Adrenal gland (tissue), 12 donors: ENCODE measurements around the gene TH. TPM values are rescaled to one million over a fixed set of nuclear protein-coding genes. Genes with fewer than 3 reads are reported as not detected.

Experiments used
- DNase-seq, 7 donors: peaks; one replicate each; pipeline ENCODE4 v3.0.0-alpha.2; 2019 to 2020
- H3K27ac ChIP-seq, 5 donors: fragments of 200-600 bp; sonication (generic) in 4 of 5; 1 replicate in 3 of 5; 2 replicates in 2 of 5; pipeline versions ENCODE4 v1.5.1 to v1.8.0; 2016 to 2020; ENCODE audit warnings: mild to moderate bottlenecking in 1 of 5
- H3K27me3 ChIP-seq: fragments of 200-600 bp; 2 replicates; pipeline ENCODE4 v1.8.0; 2021
- H3K36me3 ChIP-seq, 2 donors: fragments of 200-600 bp; replicated peaks in 1 of 2; 1 replicate in 1 of 2; 2 replicates in 1 of 2; pipeline versions ENCODE4 v1.5.1 to v1.8.0; 2018 to 2022
- H3K4me1 ChIP-seq, 2 donors: fragments of 200-600 bp; replicated peaks in 1 of 2; 1 replicate in 1 of 2; 2 replicates in 1 of 2; pipeline versions ENCODE4 v1.5.1 to v1.8.0; 2018 to 2021
- H3K4me3 ChIP-seq, 4 donors: fragments of 200-600 bp; sonication (generic) in 3 of 4; one replicate each; pipeline ENCODE4 v1.5.1; 2016 to 2018
- H3K9me3 ChIP-seq, 3 donors: fragments of 200-600 bp; sonication (generic) in 1 of 3; replicated peaks in 1 of 3; 1 replicate in 2 of 3; 2 replicates in 1 of 3; pipeline versions ENCODE4 v1.5.1 to v1.8.0; 2016 to 2021
- CTCF ChIP-seq, 6 experiments: fragments of 450-650 bp in 4 of 6; fragments of 200-600 bp in 2 of 6; sonication (generic) in 1 of 6; IDR thresholded peaks; 1 replicate in 5 of 6; 2 replicates in 1 of 6; pipeline versions ENCODE4 v1.5.1 to v1.8.0; 2016 to 2021; ENCODE audit warnings: antibody characterized with exemption in 6 of 6, mild to moderate bottlenecking in 2 of 6, moderate library complexity in 1 of 6
- POLR2A ChIP-seq, 2 donors: fragments of 450-650 bp; IDR thresholded peaks; one replicate each; pipeline ENCODE4 v1.6.1; 2017; ENCODE audit warnings: antibody characterized with exemption in 2 of 2, mild to moderate bottlenecking in 2 of 2, moderate library complexity in 1 of 2
- whole genome bisulfite sequencing, 4 donors: extraction: QIAGEN DNeasy Blood & Tissue Kit in 2 of 4; methylation state at CpG; one replicate each; pipeline versions ENCODE4 v1.1.5 to v1.1.7; 2013 to 2017; 5-methylcytosine and 5-hydroxymethylcytosine counted together
- intact Hi-C, 2 donors: fragments of 100-400 bp; cut with DNase I; formaldehyde crosslinking; loops; one replicate each; pipeline versions ENCODE4 v1.14.1 to v1.15.0; 2022 to 2023
- polyA plus RNA-seq, 3 donors: library from polyadenylated mRNA; stranded (reverse); fragments of 200-250 nt in 2 of 3; fragments of 350-450 nt in 1 of 3; fragmentation: Illumina TruSeq in 1 of 3; extraction: RNeasy Lipid Tissue Mini Kit (QIAGEN cat#74804) in 1 of 3; gene quantifications; one replicate each; pipeline ENCODE4 v1.2.3, GENCODE V29; 2013 to 2014
- total RNA-seq, 9 donors: library from RNA; depleted of rRNA in 4 of 9; stranded (reverse); fragments of >200 nt in 4 of 9; fragments of 120-200 nt in 1 of 9; fragmentation: NEBNext Ultra II Directional in 1 of 9; extraction: Animal tissue kit (Norgen Biotek cat#: 25700) in 1 of 9; gene quantifications; one replicate each; pipeline versions ENCODE4 v1.1.0 to v1.2.4, GENCODE V29; 2013 to 2023
- donor health status: healthy with polysubstance abuse.
- donor health status: Bipolar disorder and iron deficiency.
- donor health status: DM: yes; HTN: yes; CAD: no.
- donor health status: DM: no; HTN: no; CAD: no.
- donor health status: DM: no; HTN: no; CAD: no.
- donor health status: DM: yes; HTN: yes; CAD: no.

The TH gene
- total and polyA plus RNA-seq, 12 donors: 0.54 to 1,253 (median 55.2) TPM; not detected in 1

GRCh38 chr11:2136209-2136951 lies 35.2 kb downstream of the TH start:
- Histone ChIP-seq H3K9me3 (no peaks in the 10 kb centered on the region), H3K36me3 (no peaks in the 10 kb centered on the region), H3K27ac (no peak overlapping the region), H3K4me1 (no peaks in the 10 kb centered on the region), H3K27me3 (peaks cover 48% of the 10 kb centered on the region), H3K4me3 (no peak overlapping the region)
- intact Hi-C loops: no loop called here
- WGBS, 4 donors: 53 to 77% (median 67%) methylated on average over 13 to 24 of the region's 24 CpGs
- DNase-seq: no peak
- TF ChIP-seq CTCF (IDR thresholded peaks at IDR 0.05): no peak
- no peak for TF ChIP-seq POLR2A (IDR thresholded peaks at IDR 0.05)

GRCh38 chr11:2135648-2136201 lies 35.9 kb downstream of the TH start:
- peak in 1 of 7 donors; percentile 56 for DNase-seq
- H3K4me3 ChIP-seq: no peak overlapping the region
- intact Hi-C loops: no loop called here
- TF ChIP-seq POLR2A (IDR thresholded peaks at IDR 0.05): no peak
- TF ChIP-seq CTCF (IDR thresholded peaks at IDR 0.05): no peak
- peaks cover 42% of the 10 kb centered on the region for H3K27me3 ChIP-seq
- no peaks in the 10 kb centered on the region for H3K36me3 ChIP-seq
- no peak overlapping the region for H3K27ac ChIP-seq
- no peaks in the 10 kb centered on the region for H3K4me1 ChIP-seq
- 64 to 82% (median 74%) methylated on average over 12 to 14 of the region's 14 CpGs for WGBS, 4 donors
- no peaks in the 10 kb centered on the region for H3K9me3 ChIP-seq

GRCh38 chr11:2135018-2135569 lies 36.5 kb downstream of the TH start:
- no peak for DNase-seq
- no peak for TF ChIP-seq POLR2A (IDR thresholded peaks at IDR 0.05)
- TF ChIP-seq CTCF (IDR thresholded peaks at IDR 0.05): no peak
- Histone ChIP-seq H3K4me1 (no peaks in the 10 kb centered on the region), H3K4me3 (no peak overlapping the region), H3K9me3 (no peaks in the 10 kb centered on the region), H3K36me3 (no peaks in the 10 kb centered on the region), H3K27ac (no peak overlapping the region), H3K27me3 (peaks cover 35% of the 10 kb centered on the region)
- intact Hi-C loops: no loop called here
- WGBS, 4 donors: 68 to 81% (median 76%) methylated on average over 15 to 26 of the region's 26 CpGs

- Histone ChIP-seq H3K9me3 (no peaks in the 10 kb centered on the region), H3K4me3 (no peak overlapping the region), H3K27me3 (peaks cover 28% of the 10 kb centered on the region), H3K36me3 (no peaks in the 10 kb centered on the region), H3K27ac (no peak overlapping the region), H3K4me1 (no peaks in the 10 kb centered on the region)
- WGBS, 4 donors: 65 to 76% (median 66%) methylated on average over 19 of the region's 19 CpGs
- DNase-seq: no peak
- TF ChIP-seq POLR2A (IDR thresholded peaks at IDR 0.05) (no peak), CTCF (IDR thresholded peaks at IDR 0.05) (no peak)
- intact Hi-C loops: no loop called here
Measured at GRCh38 chr11:2134022-2135010, 37.3 kb downstream of the TH start.
